GM18507 (cell line): Measurements from ENCODE around the gene PSMG3.
"Not testable (repeated sequence)": the region's sequence is repeated elsewhere in the genome, so short reads cannot be mapped to it uniquely, and the experiment has no call there.

Source experiments
- DNase-seq: peaks from one replicate; pipeline ENCODE4 v3.0.0; 2011; ENCODE audit warnings: low read depth; ENCODE audit not compliant: insufficient read length; ENCODE audit errors: extremely low spot score
- FAIRE-seq: peaks from 2 replicates; lab custom pipeline; 2011; peaks lifted over from hg19 to GRCh38; lab: Jason Lieb, UNC

Gene PSMG3

GRCh38 chr7:1584700-1585099, 14.9 kb upstream of the PSMG3 start:
- FAIRE-seq (no peak), DNase-seq (no peak)

GRCh38 chr7:1583241-1583930, 13.6 kb upstream of the PSMG3 start:
- DNase-seq, FAIRE-seq: not testable (repeated sequence)

GRCh38 chr7:1580422-1581030, 10.7 kb upstream of the PSMG3 start:
- FAIRE-seq (no peak), DNase-seq (no peak)

GRCh38 chr7:1579481-1580421, 9.9 kb upstream of the PSMG3 start:
- DNase-seq = peak; percentile 53
- FAIRE-seq = peak; percentile 89

- no peak for FAIRE-seq
Measured at GRCh38 chr7:1578513-1578912, 8.7 kb upstream of the PSMG3 start.

GRCh38 chr7:1576521-1577253, 6.9 kb upstream of the PSMG3 start:
- DNase-seq (no peak), FAIRE-seq (no peak)

More at GRCh38 chr7:1578513-1578912, 8.7 kb upstream of the PSMG3 start:
- DNase-seq = no peak

GRCh38 chr7:1575809-1576208, 6.0 kb upstream of the PSMG3 start:
- DNase-seq (no peak), FAIRE-seq (no peak)

- no peak for FAIRE-seq
Measured at GRCh38 chr7:1572111-1572822, 2.4 kb upstream of the PSMG3 start.

GRCh38 chr7:1569440-1569832, 396 bp downstream of the PSMG3 start:
- FAIRE-seq = no peak
- DNase-seq = no peak

More at GRCh38 chr7:1572111-1572822, 2.4 kb upstream of the PSMG3 start:
- no peak for DNase-seq

GRCh38 chr7:1569016-1569415, 816 bp downstream of the PSMG3 start:
- DNase-seq (no peak), FAIRE-seq (no peak)

GRCh38 chr7:1567896-1568510, 1.8 kb downstream of the PSMG3 start:
- DNase-seq = no peak
- FAIRE-seq = no peak

GRCh38 chr7:1567049-1567771, 2.6 kb downstream of the PSMG3 start:
- FAIRE-seq = no peak

GRCh38 chr7:1566687-1567048, 3.2 kb downstream of the PSMG3 start:
- no peak for FAIRE-seq

More at GRCh38 chr7:1567049-1567771, 2.6 kb downstream of the PSMG3 start:
- no peak for DNase-seq

GRCh38 chr7:1564603-1565022, 5.2 kb downstream of the PSMG3 start:
- no peak for FAIRE-seq

More at GRCh38 chr7:1566687-1567048, 3.2 kb downstream of the PSMG3 start:
- DNase-seq = no peak

GRCh38 chr7:1563981-1564602, 5.7 kb downstream of the PSMG3 start:
- no peak for FAIRE-seq
- DNase-seq = no peak

More at GRCh38 chr7:1564603-1565022, 5.2 kb downstream of the PSMG3 start:
- no peak for DNase-seq

GRCh38 chr7:1562597-1563051, 7.2 kb downstream of the PSMG3 start:
- FAIRE-seq = no peak
- DNase-seq = no peak

- FAIRE-seq (no peak), DNase-seq (no peak)
Measured at GRCh38 chr7:1562116-1562515, 7.7 kb downstream of the PSMG3 start.
